Activated T-cell treated with anti-CD3 and anti-CD28 coated beads, Interleukin-2, amount 50 U/mL, for 24 hours (primary cell): ENCODE data around the gene ST6GALNAC3.
"Not testable (repeated sequence)": the region's sequence is repeated elsewhere in the genome, so short reads cannot be mapped to it uniquely, and the experiment has no call there.

ENCODE experiments used
- DNase-seq: peaks from one replicate; pipeline ENCODE4 v3.0.0-alpha.2; 2020
- H3K27ac Mint-ChIP-seq: 2 replicates; pipeline ENCODE4 v1.8.0; 2020; ENCODE audit warnings: mild to moderate bottlenecking, mixed read lengths
- H3K27me3 Mint-ChIP-seq: 2 replicates; pipeline ENCODE4 v1.8.0; 2020; ENCODE audit warnings: mixed read lengths
- H3K36me3 Mint-ChIP-seq: 2 replicates; pipeline ENCODE4 v1.8.0; 2020; ENCODE audit warnings: low read depth, mixed read lengths
- H3K4me1 Mint-ChIP-seq: 2 replicates; pipeline ENCODE4 v1.8.0; 2020; ENCODE audit warnings: low read depth, mixed read lengths
- H3K4me3 Mint-ChIP-seq: 2 replicates; pipeline ENCODE4 v1.8.0; 2020; ENCODE audit warnings: mild to moderate bottlenecking, moderate library complexity, mixed read lengths
- H3K9me3 Mint-ChIP-seq: 2 replicates; pipeline ENCODE4 v1.8.0; 2020; ENCODE audit warnings: mixed read lengths

The ST6GALNAC3 gene

GRCh38 chr1:76084685-76085084, 10.1 kb downstream of the ST6GALNAC3 start:
- H3K27me3 Mint-ChIP-seq, result no peaks in the 10 kb centered on the region
- no peak for DNase-seq
- H3K27ac Mint-ChIP-seq, result no peak overlapping the region
- H3K36me3 Mint-ChIP-seq, result no peaks in the 10 kb centered on the region
- H3K4me3 Mint-ChIP-seq, result no peak overlapping the region
- peaks cover 4% of the 10 kb centered on the region for H3K4me1 Mint-ChIP-seq
- no peaks in the 10 kb centered on the region for H3K9me3 Mint-ChIP-seq

DNA sequence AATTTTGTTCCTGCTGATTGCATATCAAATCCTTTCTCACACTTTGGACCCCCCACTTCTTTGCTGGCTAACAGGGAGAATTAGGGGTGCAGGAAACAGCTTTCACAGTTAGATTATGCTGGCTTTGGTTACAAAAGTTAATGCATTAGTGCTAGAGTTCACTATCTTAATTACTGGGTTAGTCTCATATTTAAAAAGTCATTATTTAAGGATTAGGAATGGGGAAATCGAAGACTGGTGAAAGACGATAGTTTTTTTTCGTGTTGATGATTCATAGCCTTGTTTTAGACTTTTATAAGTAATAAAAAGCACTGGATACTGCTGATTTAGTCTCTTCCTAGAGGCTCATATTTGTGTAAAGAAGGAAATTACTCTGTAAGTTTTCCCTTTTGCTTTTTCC, 11.6 kb downstream of the ST6GALNAC3 start:
- no peak for DNase-seq
- no peaks in the 10 kb centered on the region for H3K27me3 Mint-ChIP-seq
- no peak overlapping the region for H3K27ac Mint-ChIP-seq
- no peaks in the 10 kb centered on the region for H3K36me3 Mint-ChIP-seq
- H3K4me3 Mint-ChIP-seq, result no peak overlapping the region
- H3K4me1 Mint-ChIP-seq, result no peaks in the 10 kb centered on the region
- H3K9me3 Mint-ChIP-seq, result no peaks in the 10 kb centered on the region

- no peak for DNase-seq
- Mint-ChIP-seq H3K4me3 (no peak overlapping the region), H3K36me3 (no peaks in the 10 kb centered on the region), H3K4me1 (no peaks in the 10 kb centered on the region), H3K27ac (no peak overlapping the region), H3K9me3 (no peaks in the 10 kb centered on the region), H3K27me3 (no peaks in the 10 kb centered on the region)
Observed at GRCh38 chr1:76086597-76086996, 12.1 kb downstream of the ST6GALNAC3 start.

DNA sequence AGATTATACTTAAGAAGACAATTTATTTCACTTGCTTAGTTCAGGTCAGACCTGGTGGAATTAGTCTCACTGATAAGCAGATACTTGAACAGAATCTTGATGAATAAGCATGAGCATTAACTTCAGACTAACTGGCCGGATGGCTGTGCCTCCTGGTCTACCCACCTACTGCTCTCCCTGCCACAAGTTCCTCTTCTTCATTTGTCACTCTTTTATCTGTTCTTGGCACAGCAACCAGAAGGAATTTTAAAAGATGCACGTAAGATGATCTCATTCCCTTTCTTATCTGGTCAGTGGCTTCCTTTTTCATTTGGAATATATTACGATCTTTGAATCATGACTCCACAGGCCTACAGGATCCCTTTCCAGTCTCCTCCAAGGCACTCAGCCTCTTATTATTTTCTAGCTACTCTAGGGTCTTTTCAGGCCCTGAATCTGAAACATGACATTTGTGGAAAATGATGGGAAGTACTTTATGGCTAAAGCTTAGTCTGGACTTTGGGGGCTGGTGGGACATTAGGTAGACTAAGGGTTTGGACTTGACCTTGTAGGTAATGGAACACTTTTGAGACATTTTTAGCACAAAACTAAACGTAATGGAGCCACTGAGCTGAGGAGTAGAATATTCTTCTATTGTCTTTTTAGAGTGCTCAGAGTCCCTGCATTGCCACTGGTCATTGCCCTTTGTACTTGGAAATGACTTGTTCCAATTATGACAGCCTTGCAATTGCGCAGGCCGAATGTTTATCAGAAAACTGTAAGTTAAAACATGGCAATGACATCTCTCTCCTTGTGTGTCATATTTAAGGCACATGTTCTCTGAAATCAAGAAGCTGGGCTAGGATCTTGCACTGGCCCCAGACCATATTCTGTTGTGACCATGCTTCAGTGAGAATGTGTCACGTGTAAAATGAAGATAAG, 16.0 kb downstream of the ST6GALNAC3 start:
- H3K9me3 Mint-ChIP-seq, result no peaks in the 10 kb centered on the region
- H3K27me3 Mint-ChIP-seq, result no peaks in the 10 kb centered on the region
- H3K36me3 Mint-ChIP-seq, result no peaks in the 10 kb centered on the region
- no peaks in the 10 kb centered on the region for H3K4me1 Mint-ChIP-seq
- DNase-seq, result no peak
- no peak overlapping the region for H3K27ac Mint-ChIP-seq
- H3K4me3 Mint-ChIP-seq, result no peak overlapping the region

- Mint-ChIP-seq H3K27me3 (no peaks in the 10 kb centered on the region), H3K4me1 (no peaks in the 10 kb centered on the region), H3K27ac (no peak overlapping the region)
Observed at GRCh38 chr1:76092812-76093211, 18.3 kb downstream of the ST6GALNAC3 start.

GRCh38 chr1:76093522-76094312, 19.2 kb downstream of the ST6GALNAC3 start:
- no peak for DNase-seq
- Mint-ChIP-seq H3K9me3 (no peaks in the 10 kb centered on the region), H3K4me1 (no peaks in the 10 kb centered on the region), H3K27me3 (no peaks in the 10 kb centered on the region), H3K4me3 (no peak overlapping the region), H3K27ac (no peak overlapping the region), H3K36me3 (no peaks in the 10 kb centered on the region)

More at GRCh38 chr1:76092812-76093211, 18.3 kb downstream of the ST6GALNAC3 start:
- Mint-ChIP-seq H3K36me3 (no peaks in the 10 kb centered on the region), H3K4me3 (no peak overlapping the region), H3K9me3 (no peaks in the 10 kb centered on the region)
- no peak for DNase-seq

- H3K4me1 Mint-ChIP-seq, result no peaks in the 10 kb centered on the region
- no peak overlapping the region for H3K4me3 Mint-ChIP-seq
Observed at GRCh38 chr1:76095802-76096201, 21.3 kb downstream of the ST6GALNAC3 start.

GRCh38 chr1:76097064-76097463, 22.5 kb downstream of the ST6GALNAC3 start:
- not testable (repeated sequence) for H3K27me3 Mint-ChIP-seq, H3K4me3 Mint-ChIP-seq, DNase-seq

More at GRCh38 chr1:76095802-76096201, 21.3 kb downstream of the ST6GALNAC3 start:
- H3K27ac Mint-ChIP-seq, result no peak overlapping the region
- H3K36me3 Mint-ChIP-seq, result no peaks in the 10 kb centered on the region
- DNase-seq, result no peak
- no peaks in the 10 kb centered on the region for H3K9me3 Mint-ChIP-seq
- no peaks in the 10 kb centered on the region for H3K27me3 Mint-ChIP-seq

DNA sequence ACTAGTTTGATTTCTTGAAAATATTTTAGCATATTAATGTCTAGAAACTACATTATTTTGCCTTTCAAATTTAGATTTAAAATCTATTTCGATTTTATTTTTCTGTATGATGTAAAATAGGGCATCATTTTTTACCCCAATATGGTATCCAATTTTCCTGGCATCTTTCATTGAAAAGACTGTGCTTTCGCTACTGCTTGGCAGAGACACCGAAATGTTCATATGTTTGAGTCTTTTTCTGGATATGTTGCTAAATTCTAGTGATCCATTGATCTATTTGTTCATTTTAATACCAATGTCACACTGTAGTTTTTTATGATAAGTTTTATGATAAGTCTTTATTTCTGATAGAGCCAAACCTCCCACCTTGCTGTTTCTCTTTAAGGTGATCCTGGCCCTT, 24.3 kb downstream of the ST6GALNAC3 start:
- Mint-ChIP-seq H3K4me1 (peaks cover 4% of the 10 kb centered on the region), H3K9me3 (no peaks in the 10 kb centered on the region), H3K36me3 (no peaks in the 10 kb centered on the region), H3K27me3 (no peaks in the 10 kb centered on the region), H3K27ac (no peak overlapping the region), H3K4me3 (no peak overlapping the region)
- no peak for DNase-seq

More at GRCh38 chr1:76097064-76097463, 22.5 kb downstream of the ST6GALNAC3 start:
- not testable (repeated sequence) for H3K27ac Mint-ChIP-seq, H3K9me3 Mint-ChIP-seq, H3K36me3 Mint-ChIP-seq, H3K4me1 Mint-ChIP-seq

DNA sequence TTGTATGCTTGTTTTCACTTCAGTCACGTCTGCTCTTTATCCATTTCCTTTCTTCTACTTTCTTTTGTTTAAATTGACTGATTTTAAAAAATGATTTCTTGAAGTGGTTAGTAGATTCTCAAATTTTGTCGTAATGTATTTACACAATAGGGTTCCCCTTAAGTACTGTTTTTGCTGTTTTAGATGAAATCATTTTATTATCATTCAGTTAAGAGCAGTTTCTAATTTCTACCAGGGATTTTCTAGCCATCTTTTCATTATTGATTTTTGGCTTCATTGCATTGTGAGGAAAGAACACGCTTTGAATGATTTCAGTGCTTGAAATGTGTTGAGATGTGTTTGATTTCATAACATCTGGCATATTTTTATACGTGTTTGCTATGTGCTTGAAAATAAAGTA, 27.0 kb downstream of the ST6GALNAC3 start:
- H3K27me3 Mint-ChIP-seq, result no peaks in the 10 kb centered on the region
- no peaks in the 10 kb centered on the region for H3K9me3 Mint-ChIP-seq
- H3K4me1 Mint-ChIP-seq, result peaks cover 11% of the 10 kb centered on the region
- no peak overlapping the region for H3K4me3 Mint-ChIP-seq
- DNase-seq, result no peak
- no peak overlapping the region for H3K27ac Mint-ChIP-seq
- H3K36me3 Mint-ChIP-seq, result no peaks in the 10 kb centered on the region

DNA sequence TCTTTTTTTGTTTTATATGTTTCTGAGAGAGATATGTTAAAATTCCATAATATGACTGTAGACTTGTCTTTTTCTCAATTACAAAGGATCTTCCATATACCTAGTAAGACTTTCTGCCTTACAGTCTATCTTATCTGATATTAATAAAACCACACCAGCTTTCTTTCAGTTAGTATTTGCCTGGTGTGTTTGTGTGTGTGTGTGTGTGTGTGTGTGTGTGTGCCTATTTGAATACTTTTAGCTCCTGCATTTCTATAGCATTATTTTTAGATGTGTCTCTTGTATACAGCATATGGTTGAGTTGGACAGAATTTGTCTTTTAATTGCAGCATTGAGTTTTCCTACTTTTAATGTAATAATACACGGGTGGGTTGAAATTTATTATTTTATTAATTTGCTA, 27.5 kb downstream of the ST6GALNAC3 start:
- DNase-seq, result no peak
- Mint-ChIP-seq H3K4me3 (no peak overlapping the region), H3K9me3 (no peaks in the 10 kb centered on the region), H3K27me3 (no peaks in the 10 kb centered on the region), H3K4me1 (peaks cover 11% of the 10 kb centered on the region), H3K27ac (no peak overlapping the region), H3K36me3 (no peaks in the 10 kb centered on the region)

DNA sequence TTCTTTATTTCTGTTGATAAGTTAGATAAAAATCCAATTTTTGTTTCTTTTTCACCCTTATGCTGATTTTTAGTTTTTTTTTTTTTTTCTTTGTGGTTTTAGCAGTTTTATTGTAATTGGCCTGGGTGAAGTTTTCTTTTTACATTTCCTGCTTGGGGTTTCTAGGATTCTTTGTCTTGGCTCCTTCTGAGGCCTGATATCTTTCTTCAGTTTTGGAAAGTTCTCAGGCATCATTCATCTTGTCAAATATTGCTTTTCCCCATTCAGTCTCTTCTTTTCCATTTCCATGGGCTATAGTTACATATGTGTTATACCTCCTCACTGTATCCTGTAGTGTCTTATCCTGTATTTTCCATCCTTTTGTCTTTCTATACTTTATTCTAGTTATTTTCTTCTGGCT, 28.5 kb downstream of the ST6GALNAC3 start:
- no peaks in the 10 kb centered on the region for H3K9me3 Mint-ChIP-seq

GRCh38 chr1:76105372-76105771, 30.8 kb downstream of the ST6GALNAC3 start:
- Mint-ChIP-seq H3K27me3 (peaks cover 4% of the 10 kb centered on the region), H3K4me1 (peaks cover 11% of the 10 kb centered on the region), H3K4me3 (no peak overlapping the region), H3K9me3 (no peaks in the 10 kb centered on the region), H3K27ac (no peak overlapping the region), H3K36me3 (no peaks in the 10 kb centered on the region)
- no peak for DNase-seq

More for the DNA sequence above, 28.5 kb downstream of the ST6GALNAC3 start:
- Mint-ChIP-seq H3K4me1 (peaks cover 11% of the 10 kb centered on the region), H3K27me3 (no peaks in the 10 kb centered on the region), H3K27ac (no peak overlapping the region), H3K4me3 (no peak overlapping the region), H3K36me3 (no peaks in the 10 kb centered on the region)
- no peak for DNase-seq

- Mint-ChIP-seq H3K36me3 (no peaks in the 10 kb centered on the region), H3K4me1 (peaks cover 11% of the 10 kb centered on the region), H3K4me3 (no peak overlapping the region), H3K27ac (no peak overlapping the region), H3K27me3 (peaks cover 4% of the 10 kb centered on the region), H3K9me3 (no peaks in the 10 kb centered on the region)
- no peak for DNase-seq
Observed at GRCh38 chr1:76106251-76106650, 31.7 kb downstream of the ST6GALNAC3 start.

- Mint-ChIP-seq H3K4me3 (no peak overlapping the region), H3K9me3 (no peaks in the 10 kb centered on the region)
Observed at GRCh38 chr1:76106719-76107235, 32.2 kb downstream of the ST6GALNAC3 start.

More at GRCh38 chr1:76106719-76107235, 32.2 kb downstream of the ST6GALNAC3 start:
- no peak overlapping the region for H3K27ac Mint-ChIP-seq
- H3K4me1 Mint-ChIP-seq, result peaks cover 9% of the 10 kb centered on the region
- H3K36me3 Mint-ChIP-seq, result no peaks in the 10 kb centered on the region
- DNase-seq, result no peak
- H3K27me3 Mint-ChIP-seq, result peaks cover 4% of the 10 kb centered on the region
